Pancreas (tissue), 10 donors: ENCODE measurements around the gene DUSP12. TPM values are rescaled to one million over a fixed set of nuclear protein-coding genes. Genes with fewer than 3 reads are reported as not detected.

Experiments used
- ATAC-seq, 4 donors: fragments of 200-7000 bp; cut with Tn5 transposase; one replicate each; pipeline versions ENCODE4 v1.8.0 to v1.9.1; 2020; ENCODE audit warnings: mild to moderate bottlenecking in 4 of 4, moderate library complexity in 4 of 4
- DNase-seq, 6 donors: peaks; one replicate each; pipeline ENCODE4 v3.0.0-alpha.2; 2020
- FAIRE-seq: peaks from 2 replicates; lab custom pipeline; 2012; peaks lifted over from hg19 to GRCh38; lab: Jason Lieb, UNC
- H3K27ac ChIP-seq, 4 donors: fragments of 200-600 bp; sonication (generic); 1 replicate in 3 of 4; 2 replicates in 1 of 4; pipeline versions ENCODE4 v1.5.0 to v1.8.0; 2020
- H3K27me3 ChIP-seq, 4 donors: fragments of 200-600 bp; one replicate each; pipeline ENCODE4 v1.8.0; 2021
- H3K36me3 ChIP-seq, 3 donors: fragments of 200-600 bp; sonication (generic) in 1 of 3; one replicate each; pipeline versions ENCODE4 v1.5.0 to v1.8.0; 2020 to 2021
- H3K4me1 ChIP-seq, 3 donors: fragments of 200-600 bp; one replicate each; pipeline ENCODE4 v1.8.0; 2021
- H3K4me3 ChIP-seq, 4 donors: fragments of 200-600 bp; sonication (generic) in 2 of 4; one replicate each; pipeline versions ENCODE4 v1.5.0 to v1.8.0; 2020 to 2021
- H3K9me3 ChIP-seq, 4 donors: fragments of 200-600 bp; one replicate each; pipeline ENCODE4 v1.8.0; 2021
- WGBS, 2 donors: extraction: QIAGEN DNeasy Blood & Tissue Kit; methylation state at CpG; one replicate each; pipeline ENCODE4 v1.1.7; 2013; 5-methylcytosine and 5-hydroxymethylcytosine counted together
- intact Hi-C, 3 donors: fragments of 100-400 bp; cut with DNase I; formaldehyde crosslinking; loops; one replicate each; pipeline versions ENCODE4 v1.11.1 to v1.14.2; 2022
- polyA plus RNA-seq, 2 donors: library from polyadenylated mRNA; stranded (reverse); fragments of 200-250 nt; gene quantifications; one replicate each; pipeline ENCODE4 v1.2.3, GENCODE V29; 2013
- total RNA-seq, 6 donors: library from RNA; stranded (reverse); fragmentation: NEBNext Ultra II Directional in 4 of 6; extraction: Animal tissue kit (Norgen Biotek cat#: 25700) in 4 of 6; gene quantifications; one replicate each; pipeline versions ENCODE4 v1.2.1 to v1.2.4, GENCODE V29; 2021 to 2023
- TF ChIP-seq, protein P1 (sequence below), 4 donors: fragments of 200-600 bp; sonication (generic) in 3 of 4; IDR thresholded peaks; one replicate each; pipeline versions ENCODE4 v1.5.0 to v1.8.0; 2021; ENCODE audit warnings: antibody characterized with exemption in 4 of 4
- donor health status: healthy with polysubstance abuse.
- donor health status: DM: no; HTN: no; CAD: no; lungs with moderate emphysema.
- donor health status: DM: no; HTN: no; CAD: no.
- donor health status: control.
- donor health status: control.
- donor health status: Bipolar disorder and iron deficiency.
- donor health status: DM: yes; HTN: yes; CAD: no.
- donor health status: DM: no; HTN: no; CAD: no.
- donor health status: DM: no; HTN: no; CAD: no.
- donor health status: DM: yes; HTN: yes; CAD: no.

DUSP12 gene
- total and polyA plus RNA-seq, 8 donors: 5.7 to 16.0 (median 9.1) TPM

DNA sequence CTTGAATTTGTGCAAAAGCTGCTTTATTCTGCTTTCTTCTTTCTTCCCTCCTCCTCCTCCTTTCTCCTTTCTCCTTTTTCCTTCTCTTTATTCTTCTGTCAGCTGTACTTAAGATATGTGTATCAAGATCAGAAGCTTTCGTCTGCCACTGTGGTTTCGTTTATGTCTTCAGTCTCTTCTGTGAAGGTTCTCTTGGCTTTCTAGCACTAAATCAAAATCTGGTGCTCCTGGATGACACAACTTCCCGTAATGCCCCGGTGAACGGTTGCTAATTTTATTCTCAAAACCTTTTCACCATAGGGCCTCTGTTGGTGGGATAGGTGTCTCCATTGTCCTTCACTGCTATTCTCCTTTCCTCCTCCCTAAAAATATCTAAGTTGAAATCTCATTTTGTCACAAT, 21.6 kb downstream of the DUSP12 start:
- Histone ChIP-seq H3K27me3 (no peaks in the 10 kb centered on the region), H3K4me1 (peaks cover 0 to 37% (median 5%) of the 10 kb centered on the region in 3 donors), H3K27ac (no peak overlapping the region), H3K4me3 (no peak overlapping the region), H3K9me3 (no peaks in the 10 kb centered on the region), H3K36me3 (no peaks in the 10 kb centered on the region)
- intact Hi-C loops: no loop called here
- no peak for ATAC-seq
- no peak for DNase-seq
- TF ChIP-seq, protein P1, sequence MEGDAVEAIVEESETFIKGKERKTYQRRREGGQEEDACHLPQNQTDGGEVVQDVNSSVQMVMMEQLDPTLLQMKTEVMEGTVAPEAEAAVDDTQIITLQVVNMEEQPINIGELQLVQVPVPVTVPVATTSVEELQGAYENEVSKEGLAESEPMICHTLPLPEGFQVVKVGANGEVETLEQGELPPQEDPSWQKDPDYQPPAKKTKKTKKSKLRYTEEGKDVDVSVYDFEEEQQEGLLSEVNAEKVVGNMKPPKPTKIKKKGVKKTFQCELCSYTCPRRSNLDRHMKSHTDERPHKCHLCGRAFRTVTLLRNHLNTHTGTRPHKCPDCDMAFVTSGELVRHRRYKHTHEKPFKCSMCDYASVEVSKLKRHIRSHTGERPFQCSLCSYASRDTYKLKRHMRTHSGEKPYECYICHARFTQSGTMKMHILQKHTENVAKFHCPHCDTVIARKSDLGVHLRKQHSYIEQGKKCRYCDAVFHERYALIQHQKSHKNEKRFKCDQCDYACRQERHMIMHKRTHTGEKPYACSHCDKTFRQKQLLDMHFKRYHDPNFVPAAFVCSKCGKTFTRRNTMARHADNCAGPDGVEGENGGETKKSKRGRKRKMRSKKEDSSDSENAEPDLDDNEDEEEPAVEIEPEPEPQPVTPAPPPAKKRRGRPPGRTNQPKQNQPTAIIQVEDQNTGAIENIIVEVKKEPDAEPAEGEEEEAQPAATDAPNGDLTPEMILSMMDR (IDR thresholded peaks at IDR 0.05): no peak
- no peak for FAIRE-seq
- WGBS, 2 donors: 74 to 84% methylated on average over 5 of the region's 5 CpGs

DNA sequence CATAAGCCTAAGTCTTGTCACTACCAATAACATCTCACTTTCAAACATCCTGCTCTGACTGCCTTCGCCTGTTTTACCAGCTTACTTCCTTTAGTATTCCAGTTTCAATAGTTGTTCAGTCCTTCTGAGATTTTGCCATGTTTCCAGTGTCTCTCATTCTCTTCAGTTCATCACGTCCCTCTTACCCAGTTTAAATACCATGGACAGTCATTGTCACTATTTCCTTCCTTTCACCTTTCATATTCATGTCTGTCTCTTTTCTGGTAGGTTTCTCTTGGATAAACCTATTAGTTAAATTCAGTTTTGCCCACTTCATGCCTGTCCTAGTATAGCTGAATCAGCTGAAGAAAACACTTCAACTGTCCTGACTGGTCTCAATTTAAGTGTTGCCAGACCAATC, 22.4 kb downstream of the DUSP12 start:
- peaks cover 0 to 36% (median 5%) of the 10 kb centered on the region in 3 donors for H3K4me1 ChIP-seq
- WGBS, 2 donors: 82 to 87% methylated on average over 2 of the region's 2 CpGs
- H3K9me3 ChIP-seq: no peaks in the 10 kb centered on the region
- TF ChIP-seq, protein P1 (IDR thresholded peaks at IDR 0.05): no peak
- peak overlapping the region in 1 of 4 donors; percentile 16 for H3K27ac ChIP-seq
- H3K36me3 ChIP-seq: no peaks in the 10 kb centered on the region
- no peak overlapping the region for H3K4me3 ChIP-seq
- intact Hi-C loops: no loop called here
- no peak for DNase-seq
- no peak for FAIRE-seq
- no peaks in the 10 kb centered on the region for H3K27me3 ChIP-seq
- ATAC-seq: no peak

DNA sequence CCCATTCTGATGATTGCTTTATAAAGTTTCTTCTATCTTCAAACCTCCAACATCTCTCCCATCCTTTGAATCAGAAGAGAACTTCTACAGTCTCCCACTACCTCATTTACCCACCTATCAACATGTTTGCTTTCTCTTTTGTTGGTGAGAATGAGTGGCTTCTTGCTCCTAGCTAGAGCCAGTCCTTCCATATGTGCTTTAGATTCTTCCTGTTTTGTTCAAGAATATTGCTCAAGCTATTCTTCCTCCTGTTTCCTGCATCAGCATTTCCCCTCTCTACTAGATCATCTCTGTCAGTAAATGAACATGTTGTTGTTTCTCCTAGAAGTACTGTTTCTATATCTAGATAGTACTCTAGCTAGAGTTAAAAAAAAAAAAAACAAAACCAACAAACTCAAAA, 22.8 kb downstream of the DUSP12 start:
- H3K27ac ChIP-seq: peak overlapping the region in 1 of 4 donors; percentile 16
- no peak for DNase-seq
- no peaks in the 10 kb centered on the region for H3K27me3 ChIP-seq
- no peaks in the 10 kb centered on the region for H3K36me3 ChIP-seq
- no peaks in the 10 kb centered on the region for H3K9me3 ChIP-seq
- intact Hi-C loops: no loop called here
- no peak overlapping the region for H3K4me3 ChIP-seq
- ATAC-seq: peak in 3 of 4 donors; percentile 24 to 67 (median 54)
- H3K4me1 ChIP-seq: peaks cover 0 to 32% (median 5%) of the 10 kb centered on the region in 3 donors
- TF ChIP-seq, protein P1 (IDR thresholded peaks at IDR 0.05): no peak
- FAIRE-seq: no peak

DNA sequence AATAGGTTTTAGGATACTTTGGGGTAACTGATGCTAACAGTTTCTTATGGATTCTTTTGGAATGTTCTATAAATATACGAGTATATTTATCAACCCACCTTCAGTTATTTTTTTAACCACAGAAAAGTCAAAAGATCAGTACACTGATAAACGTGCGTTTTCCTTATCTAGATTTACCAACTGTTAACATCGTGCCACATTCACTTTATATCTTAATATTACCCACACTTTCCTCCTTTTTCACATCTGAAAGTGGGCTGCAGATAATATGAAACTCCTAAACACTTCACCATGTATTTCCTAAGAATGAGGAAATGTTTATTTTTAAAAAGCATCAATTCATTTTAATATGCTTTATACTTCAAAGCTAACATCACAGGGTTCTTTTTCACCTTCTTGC, 24.2 kb downstream of the DUSP12 start:
- H3K27me3 ChIP-seq: no peaks in the 10 kb centered on the region
- intact Hi-C loops: no loop called here
- FAIRE-seq (no peak), ATAC-seq (no peak), DNase-seq (no peak)
- no peak overlapping the region for H3K4me3 ChIP-seq
- no peak overlapping the region for H3K27ac ChIP-seq
- no peaks in the 10 kb centered on the region for H3K9me3 ChIP-seq
- no peaks in the 10 kb centered on the region for H3K36me3 ChIP-seq
- WGBS, 2 donors: 38 to 46% methylated on average over 4 of the region's 4 CpGs
- TF ChIP-seq, protein P1 (IDR thresholded peaks at IDR 0.05): no peak
- peaks cover 0 to 18% (median 2%) of the 10 kb centered on the region in 3 donors for H3K4me1 ChIP-seq

DNA sequence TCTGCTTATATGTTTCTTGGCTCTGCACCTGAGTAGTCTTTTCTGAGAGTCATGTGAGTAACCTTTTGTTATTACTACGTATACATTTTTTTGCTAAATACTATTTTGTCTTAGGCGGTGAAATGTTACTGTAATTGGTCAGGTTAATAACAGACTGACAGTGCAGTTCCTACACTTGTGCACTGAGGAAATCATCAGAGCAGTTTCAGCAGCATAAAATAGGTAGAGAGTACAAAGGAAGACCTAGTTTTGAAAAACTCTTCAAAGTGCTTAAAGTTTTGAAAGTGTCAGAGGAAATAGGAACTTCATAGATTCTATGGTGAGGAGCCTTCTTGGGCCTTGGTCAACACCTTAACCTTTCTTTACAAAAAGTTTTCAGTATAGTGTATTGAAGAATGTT, 27.7 kb downstream of the DUSP12 start:
- no peak for ATAC-seq
- Histone ChIP-seq H3K4me3 (no peak overlapping the region), H3K27ac (no peak overlapping the region), H3K4me1 (peaks cover 0 to 7% (median 0%) of the 10 kb centered on the region in 3 donors), H3K9me3 (no peaks in the 10 kb centered on the region), H3K36me3 (peaks cover 0 to 9% (median 0%) of the 10 kb centered on the region in 3 donors), H3K27me3 (no peaks in the 10 kb centered on the region)
- FAIRE-seq: no peak
- TF ChIP-seq, protein P1 (IDR thresholded peaks at IDR 0.05): no peak
- intact Hi-C loops: no loop called here
- WGBS, 2 donors: 87 to 89% methylated on average over 2 of the region's 2 CpGs
- DNase-seq: no peak
